GM18505 (cell line): ENCODE measurements around the gene CUL4B.

Source experiments
- ATAC-seq: cut with Tn5 transposase; IDR thresholded peaks from one replicate; pipeline ENCODE4 v1.9.1; 2021; ENCODE audit not compliant: unreplicated experiment
- POLR2A ChIP-seq: IDR thresholded peaks from 4 replicates; pipeline ENCODE4 v1.6.1; 2011; ENCODE audit warnings: borderline replicate concordance; ENCODE audit not compliant: insufficient read depth, insufficient read length; ENCODE audit errors: extremely low read depth

The CUL4B gene

GRCh38 chrX:120561634-120562568, 1.1 kb upstream of the CUL4B start:
- no peak for TF ChIP-seq POLR2A
- no peak for ATAC-seq

- peak; percentile 22 for ATAC-seq
- no peak for TF ChIP-seq POLR2A
These were observed 339 bp downstream of the CUL4B start for GRCh38 chrX:120560405-120560841.

- TF ChIP-seq POLR2A = no peak
- ATAC-seq = no peak
These were observed 958 bp downstream of the CUL4B start for GRCh38 chrX:120559804-120560203.

- no peak for ATAC-seq
- no peak for TF ChIP-seq POLR2A
These were observed 4.5 kb downstream of the CUL4B start for GRCh38 chrX:120556251-120556650.

GRCh38 chrX:120549483-120550452, 11.0 kb downstream of the CUL4B start:
- TF ChIP-seq POLR2A = no peak

GRCh38 chrX:120536061-120536460, 24.7 kb downstream of the CUL4B start:
- no peak for ATAC-seq
- TF ChIP-seq POLR2A = no peak

More at GRCh38 chrX:120549483-120550452, 11.0 kb downstream of the CUL4B start:
- ATAC-seq = no peak

- TF ChIP-seq POLR2A = no peak
- no peak for ATAC-seq
These were observed 26.2 kb downstream of the CUL4B start for GRCh38 chrX:120534413-120535205.

- TF ChIP-seq POLR2A = no peak
- no peak for ATAC-seq
These were observed 37.9 kb downstream of the CUL4B start for GRCh38 chrX:120522820-120523219.

GRCh38 chrX:120517936-120518335, 42.8 kb downstream of the CUL4B start:
- ATAC-seq = no peak
- no peak for TF ChIP-seq POLR2A

- no peak for TF ChIP-seq POLR2A
- no peak for ATAC-seq
These were observed 46.5 kb downstream of the CUL4B start for GRCh38 chrX:120514236-120514635.

- TF ChIP-seq POLR2A = no peak
- ATAC-seq = no peak
These were observed 48.1 kb downstream of the CUL4B start for GRCh38 chrX:120512627-120513026.

GRCh38 chrX:120512222-120512621, 48.5 kb downstream of the CUL4B start:
- ATAC-seq = no peak
- TF ChIP-seq POLR2A = no peak
